ENCODE measurements around the gene MORF4L2. TPM values are rescaled to one million over a fixed set of nuclear protein-coding genes. Genes with fewer than 3 reads are reported as not detected.

Gene MORF4L2
- total and polyA plus RNA-seq, 2 of the 8 experiments (the other 6 are each of a cell fraction or from before 2014, with no cell fraction given) = 235 to 373 TPM

DNA sequence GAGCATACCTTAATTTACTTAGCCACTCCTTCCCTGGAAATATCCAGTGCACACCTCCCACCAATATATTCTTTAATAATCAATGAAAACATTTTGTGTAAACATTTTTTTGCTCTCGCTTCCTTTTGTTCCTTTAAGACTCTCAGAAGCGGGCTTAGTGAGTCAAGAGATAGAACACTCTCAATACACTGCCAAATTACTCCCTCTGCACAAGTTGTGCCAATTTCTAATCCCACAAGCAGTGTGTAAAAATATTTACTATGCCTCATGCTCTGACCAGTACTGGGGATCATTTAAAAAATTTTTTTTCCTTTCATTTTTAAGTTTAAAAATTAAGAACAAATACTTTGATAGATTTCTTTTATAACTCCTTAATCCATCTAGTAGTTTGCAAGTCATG, 5.1 kb downstream of the MORF4L2 start (continued):
- no peak for TF ChIP-seq EP300 (IDR thresholded peaks at IDR 0.05; ENCODE audit: borderline replicate concordance in 1 of 2, low read depth in 2 of 2, low read length in 2 of 2)
- no peak for TF ChIP-seq KDM1A (IDR thresholded peaks at IDR 0.05; ENCODE audit: borderline replicate concordance, low read length)
- TF ChIP-seq BCL11A (IDR thresholded peaks at IDR 0.05; ENCODE audit: low read depth in 2 of 2, low read length in 2 of 2) = no peak
- no peak for TF ChIP-seq CTBP2 (IDR thresholded peaks at IDR 0.05; ENCODE audit: borderline replicate concordance, insufficient read depth, insufficient read length, low read length)
- no peak for TF ChIP-seq MAFK (IDR thresholded peaks at IDR 0.05; ENCODE audit: low read depth, low read length)
- TF ChIP-seq HDAC6 (IDR thresholded peaks at IDR 0.05; ENCODE audit: low read depth, low read length) = no peak
- TF ChIP-seq GTF2F1 (IDR thresholded peaks at IDR 0.05; ENCODE audit: borderline replicate concordance, low read depth, low read length) = no peak
- no peak for TF ChIP-seq SIN3A (conservative IDR thresholded peaks at IDR 0.05 in 1 of 2, IDR thresholded peaks at IDR 0.05 in 1 of 2; ENCODE audit: low read depth in 1 of 2, low read length in 2 of 2)
